Measurements from ENCODE around the gene IRF4.

Gene IRF4

GRCh38 chr6:400815-401214, 9.3 kb downstream of the IRF4 start:
- Histone ChIP-seq H3K79me2 (ENCODE audit: control insufficient read depth, insufficient read depth, low read length, poor library complexity) (no peaks in the 10 kb centered on the region), H4K12ac (ENCODE audit: low read depth, low read length) (no peak overlapping the region), H3K4ac (ENCODE audit: low read depth, low read length) (no peak overlapping the region), H3K9ac (ENCODE audit: low read length) (no peak overlapping the region), H4K91ac (ENCODE audit: low read depth, low read length) (no peak overlapping the region), H2BK12ac (ENCODE audit: low read length) (no peak overlapping the region), H3K27ac (ENCODE audit: low read depth, low read length) (no peak overlapping the region), H4K8ac (ENCODE audit: low read depth, low read length) (no peak overlapping the region), H3K23ac (ENCODE audit: low read length) (no peak overlapping the region), H3K14ac (ENCODE audit: low read length) (no peak overlapping the region), H3K36me3 (ENCODE audit: control insufficient read depth in 1 of 2, insufficient read depth in 2 of 2, low read length in 2 of 2) (no peaks in the 10 kb centered on the region), H2BK5ac (ENCODE audit: low read depth, low read length, poor library complexity) (no peak overlapping the region), H3K79me1 (ENCODE audit: low read length) (no peaks in the 10 kb centered on the region), H3K18ac (ENCODE audit: low read length) (no peak overlapping the region), H3K4me1 (ENCODE audit: control insufficient read depth in 1 of 2, insufficient read depth in 2 of 2, low read length in 2 of 2) (peaks cover 2 to 3% of the 10 kb centered on the region in 2 experiments), H3K4me3 (ENCODE audit: low read depth, low read length) (no peak overlapping the region), H2AFZ (ENCODE audit: insufficient read depth, low read length, poor library complexity) (no peak overlapping the region), H3K27me3 (ENCODE audit: insufficient read depth, low read length) (no peaks in the 10 kb centered on the region), H3K9me3 (ENCODE audit: insufficient read depth, low read depth, low read length) (peaks cover 9% of the 10 kb centered on the region), H2BK120ac (ENCODE audit: insufficient read depth, low read length, poor library complexity) (no peak overlapping the region), H2AK5ac (ENCODE audit: low read length) (no peak overlapping the region), H3K4me2 (ENCODE audit: low read length) (no peak overlapping the region)
- no peak for DNase-seq
- WGBS (ENCODE audit: extremely low coverage, insufficient coverage, insufficient read length), result no CpG with 5 or more reads among the region's 6 CpGs

GRCh38 chr6:401239-401993, 9.9 kb downstream of the IRF4 start:
- Histone ChIP-seq H3K79me1 (ENCODE audit: low read length) (no peaks in the 10 kb centered on the region), H3K4me1 (ENCODE audit: control insufficient read depth in 1 of 2, insufficient read depth in 2 of 2, low read length in 2 of 2) (no peaks in the 10 kb centered on the region), H3K18ac (ENCODE audit: low read length) (no peak overlapping the region), H2BK12ac (ENCODE audit: low read length) (no peak overlapping the region), H3K36me3 (ENCODE audit: control insufficient read depth in 1 of 2, insufficient read depth in 2 of 2, low read length in 2 of 2) (no peaks in the 10 kb centered on the region), H3K4ac (ENCODE audit: low read depth, low read length) (no peak overlapping the region), H3K9me3 (ENCODE audit: insufficient read depth, low read depth, low read length) (peaks cover 9% of the 10 kb centered on the region), H3K27ac (ENCODE audit: low read depth, low read length) (no peak overlapping the region), H3K27me3 (ENCODE audit: insufficient read depth, low read length) (no peaks in the 10 kb centered on the region), H2AFZ (ENCODE audit: insufficient read depth, low read length, poor library complexity) (no peak overlapping the region), H2AK5ac (ENCODE audit: low read length) (no peak overlapping the region), H3K14ac (ENCODE audit: low read length) (no peak overlapping the region), H4K91ac (ENCODE audit: low read depth, low read length) (no peak overlapping the region), H4K12ac (ENCODE audit: low read depth, low read length) (no peak overlapping the region), H3K79me2 (ENCODE audit: control insufficient read depth, insufficient read depth, low read length, poor library complexity) (no peaks in the 10 kb centered on the region), H2BK5ac (ENCODE audit: low read depth, low read length, poor library complexity) (no peak overlapping the region), H3K4me3 (ENCODE audit: low read depth, low read length) (no peak overlapping the region), H3K9ac (ENCODE audit: low read length) (no peak overlapping the region), H3K4me2 (ENCODE audit: low read length) (no peak overlapping the region), H3K23ac (ENCODE audit: low read length) (no peak overlapping the region), H2BK120ac (ENCODE audit: insufficient read depth, low read length, poor library complexity) (no peak overlapping the region), H4K8ac (ENCODE audit: low read depth, low read length) (no peak overlapping the region)
- DNase-seq, result no peak
- WGBS (ENCODE audit: extremely low coverage, insufficient coverage, insufficient read length), result no CpG with 5 or more reads among the region's 27 CpGs

- Histone ChIP-seq H2BK12ac (ENCODE audit: low read length) (no peak overlapping the region), H3K9ac (ENCODE audit: low read length) (no peak overlapping the region), H4K91ac (ENCODE audit: low read depth, low read length) (no peak overlapping the region)
Measured at GRCh38 chr6:401994-402640, 10.6 kb downstream of the IRF4 start.

GRCh38 chr6:402901-403658, 11.5 kb downstream of the IRF4 start:
- no peak for DNase-seq
- no peak overlapping the region for H3K27ac ChIP-seq (ENCODE audit: low read depth, low read length)
- H4K8ac ChIP-seq (ENCODE audit: low read depth, low read length), result no peak overlapping the region
- no peak overlapping the region for H2BK12ac ChIP-seq (ENCODE audit: low read length)
- no peak overlapping the region for H3K23ac ChIP-seq (ENCODE audit: low read length)
- H3K4me1 ChIP-seq (ENCODE audit: control insufficient read depth in 1 of 2, insufficient read depth in 2 of 2, low read length in 2 of 2), result no peaks in the 10 kb centered on the region
- no peaks in the 10 kb centered on the region for H3K79me2 ChIP-seq (ENCODE audit: control insufficient read depth, insufficient read depth, low read length, poor library complexity)
- H3K4me2 ChIP-seq (ENCODE audit: low read length), result no peak overlapping the region
- H3K18ac ChIP-seq (ENCODE audit: low read length), result no peak overlapping the region
- H3K9me3 ChIP-seq (ENCODE audit: insufficient read depth, low read depth, low read length), result peaks cover 9% of the 10 kb centered on the region
- H4K12ac ChIP-seq (ENCODE audit: low read depth, low read length), result no peak overlapping the region
- H3K9ac ChIP-seq (ENCODE audit: low read length), result no peak overlapping the region
- no peak overlapping the region for H2AK5ac ChIP-seq (ENCODE audit: low read length)
- H3K4ac ChIP-seq (ENCODE audit: low read depth, low read length), result no peak overlapping the region
- no peak overlapping the region for H2BK120ac ChIP-seq (ENCODE audit: insufficient read depth, low read length, poor library complexity)
- H3K4me3 ChIP-seq (ENCODE audit: low read depth, low read length), result no peak overlapping the region
- no peaks in the 10 kb centered on the region for H3K36me3 ChIP-seq (ENCODE audit: control insufficient read depth in 1 of 2, insufficient read depth in 2 of 2, low read length in 2 of 2)
- no peak overlapping the region for H3K14ac ChIP-seq (ENCODE audit: low read length)
- WGBS (ENCODE audit: extremely low coverage, insufficient coverage, insufficient read length), result no CpG with 5 or more reads among the region's 17 CpGs
- no peak overlapping the region for H2AFZ ChIP-seq (ENCODE audit: insufficient read depth, low read length, poor library complexity)
- H3K79me1 ChIP-seq (ENCODE audit: low read length), result no peaks in the 10 kb centered on the region
- no peaks in the 10 kb centered on the region for H3K27me3 ChIP-seq (ENCODE audit: insufficient read depth, low read length)
- no peak overlapping the region for H4K91ac ChIP-seq (ENCODE audit: low read depth, low read length)
- H2BK5ac ChIP-seq (ENCODE audit: low read depth, low read length, poor library complexity), result no peak overlapping the region

More at GRCh38 chr6:401994-402640, 10.6 kb downstream of the IRF4 start:
- H3K27ac ChIP-seq (ENCODE audit: low read depth, low read length), result no peak overlapping the region
- no peak overlapping the region for H4K12ac ChIP-seq (ENCODE audit: low read depth, low read length)
- no peaks in the 10 kb centered on the region for H3K36me3 ChIP-seq (ENCODE audit: control insufficient read depth in 1 of 2, insufficient read depth in 2 of 2, low read length in 2 of 2)
- H2AFZ ChIP-seq (ENCODE audit: insufficient read depth, low read length, poor library complexity), result no peak overlapping the region
- H3K79me2 ChIP-seq (ENCODE audit: control insufficient read depth, insufficient read depth, low read length, poor library complexity), result no peaks in the 10 kb centered on the region
- H4K8ac ChIP-seq (ENCODE audit: low read depth, low read length), result no peak overlapping the region
- H3K4ac ChIP-seq (ENCODE audit: low read depth, low read length), result no peak overlapping the region
- no peak overlapping the region for H2AK5ac ChIP-seq (ENCODE audit: low read length)
- H3K27me3 ChIP-seq (ENCODE audit: insufficient read depth, low read length), result no peaks in the 10 kb centered on the region
- H2BK120ac ChIP-seq (ENCODE audit: insufficient read depth, low read length, poor library complexity), result no peak overlapping the region
- peaks cover 9% of the 10 kb centered on the region for H3K9me3 ChIP-seq (ENCODE audit: insufficient read depth, low read depth, low read length)
- no peak overlapping the region for H3K4me2 ChIP-seq (ENCODE audit: low read length)
- no peak overlapping the region for H3K14ac ChIP-seq (ENCODE audit: low read length)
- H3K4me3 ChIP-seq (ENCODE audit: low read depth, low read length), result no peak overlapping the region
- no CpG with 5 or more reads among the region's 14 CpGs for WGBS (ENCODE audit: extremely low coverage, insufficient coverage, insufficient read length)
- H2BK5ac ChIP-seq (ENCODE audit: low read depth, low read length, poor library complexity), result no peak overlapping the region
- no peak for DNase-seq
- no peaks in the 10 kb centered on the region for H3K4me1 ChIP-seq (ENCODE audit: control insufficient read depth in 1 of 2, insufficient read depth in 2 of 2, low read length in 2 of 2)
- H3K79me1 ChIP-seq (ENCODE audit: low read length), result no peaks in the 10 kb centered on the region
- no peak overlapping the region for H3K23ac ChIP-seq (ENCODE audit: low read length)
- H3K18ac ChIP-seq (ENCODE audit: low read length), result no peak overlapping the region

Measured in trophoblast cell (in vitro differentiated cells and primary cell).